GM12878 (cell line): ENCODE data around the gene ESR1. TPM values are rescaled to one million over a fixed set of nuclear protein-coding genes. Genes with fewer than 3 reads are reported as not detected.

Source experiments
- ATAC-seq: fragments of 200-7000 bp; cut with Tn5 transposase; 3 replicates; pipeline ENCODE4 v1.9.1; 2020; ENCODE audit warnings: mild to moderate bottlenecking, moderate library complexity
- BruUV-seq: library from RNA; stranded (reverse); fragments of 400-500 nt; replicated peaks from 2 replicates; lab custom pipeline; 2021; lab: Mats Ljungman, UMichigan
- CTCF ChIA-PET: fragments of 300-600 bp; sonication (Branson Sonifier 250); formaldehyde crosslinking; extraction: SDS; loops from one replicate; lab custom pipeline; 2021; ENCODE audit warnings: inconsistent platforms; lab: Yijun Ruan, JAX
- POLR2A ChIA-PET: fragments of 350-600 bp; formaldehyde crosslinking; extraction: SDS; loops from one replicate; lab custom pipeline; 2021; ENCODE audit warnings: inconsistent platforms; lab: Charles Lee
- RAD21 ChIA-PET: fragments of 300-600 bp; sonication (Branson Sonifier 250); formaldehyde crosslinking; loops from one replicate; lab custom pipeline; 2023; ENCODE audit warnings: antibody characterized with exemption; ENCODE audit not compliant: unreplicated experiment; lab: Charles Lee
- SMC1A ChIA-PET: fragments of 300-600 bp; sonication (Branson Sonifier 250); formaldehyde crosslinking; loops from one replicate; lab custom pipeline; 2023; ENCODE audit not compliant: unreplicated experiment, uncharacterized antibody; lab: Charles Lee
- DNase-seq: peaks from one replicate; pipeline ENCODE4 v3.0.0-alpha.2; 2011; ENCODE audit warnings: low read depth, low spot score
- FAIRE-seq: peaks from 3 replicates; lab custom pipeline; 2011; peaks lifted over from hg19 to GRCh38; lab: Jason Lieb, UNC
- H2AFZ ChIP-seq: 2 replicates; pipeline ENCODE4 v1.6.0; 2011; ENCODE audit warnings: low read depth, low read length, control low read depth; ENCODE audit not compliant: control insufficient read depth
- H3K27ac ChIP-seq: 2 replicates; pipeline ENCODE4 v1.5.1; 2011; ENCODE audit warnings: control low read depth; ENCODE audit not compliant: control insufficient read depth, insufficient read depth
- H3K27me3 ChIP-seq, 2 experiments: replicated peaks in 1 of 2; 2 replicates each; pipeline versions ENCODE4 v1.6.0 to v1.6.1; 2011; ENCODE audit warnings: low read length in 1 of 2; ENCODE audit not compliant: control insufficient read depth in 2 of 2, insufficient read depth in 2 of 2
- H3K36me3 ChIP-seq, 2 experiments: 2 replicates each; pipeline ENCODE4 v1.5.1; 2011; ENCODE audit warnings: low read length in 1 of 2; ENCODE audit not compliant: control insufficient read depth in 2 of 2, insufficient read depth in 2 of 2
- H3K4me1 ChIP-seq: 2 replicates; pipeline ENCODE4 v1.6.1; 2011; ENCODE audit warnings: mild to moderate bottlenecking, low read length, moderate library complexity, mixed read lengths; ENCODE audit not compliant: control insufficient read depth, insufficient read depth
- H3K4me2 ChIP-seq: 2 replicates; pipeline ENCODE4 v1.6.0; 2011; ENCODE audit warnings: control low read depth; ENCODE audit not compliant: control insufficient read depth, insufficient read depth
- H3K4me3 ChIP-seq: fragments of 200-600 bp; sonication (generic); 2 replicates; pipeline ENCODE4 v1.5.1; 2016
- H3K79me2 ChIP-seq: 2 replicates; pipeline ENCODE4 v1.6.0; 2011; ENCODE audit warnings: low read length; ENCODE audit not compliant: control insufficient read depth, insufficient read depth
- H3K9ac ChIP-seq: 2 replicates; pipeline ENCODE4 v1.8.0; 2011; ENCODE audit warnings: low read length, control low read depth, mixed read lengths; ENCODE audit not compliant: control insufficient read depth, insufficient read depth
- H3K9me3 ChIP-seq: replicated peaks from 3 replicates; pipeline ENCODE4 v1.5.1; 2011; ENCODE audit warnings: mild to moderate bottlenecking, low read length; ENCODE audit not compliant: control insufficient read depth, insufficient read depth
- H4K20me1 ChIP-seq: 2 replicates; pipeline ENCODE4 v1.6.0; 2011; ENCODE audit not compliant: control insufficient read depth, insufficient read depth
- BCL11A ChIP-seq: IDR thresholded peaks from 2 replicates; pipeline ENCODE4 v1.6.1; 2011; ENCODE audit warnings: low read depth, low read length
- CBFB ChIP-seq: IDR thresholded peaks from 2 replicates; pipeline ENCODE4 v1.6.1; 2016; ENCODE audit warnings: antibody characterized with exemption, low read depth
- CHD1 ChIP-seq: IDR thresholded peaks from 2 replicates; pipeline ENCODE4 v1.6.1; 2012; ENCODE audit warnings: low read depth, low read length, improper control_type of control experiment
- DPF2 ChIP-seq: fragments of 450-650 bp; IDR thresholded peaks from 2 replicates; pipeline ENCODE4 v1.6.1; 2017; ENCODE audit warnings: mild to moderate bottlenecking
- EGR1 ChIP-seq, 2 experiments: IDR thresholded peaks; 1 replicate in 1 of 2; 2 replicates in 1 of 2; pipeline ENCODE4 v1.6.1; 2011 to 2012; ENCODE audit warnings: low read depth in 2 of 2, low read length in 2 of 2, borderline replicate concordance in 1 of 2, mild to moderate bottlenecking in 1 of 2, moderate library complexity in 1 of 2
- ELK1 ChIP-seq: IDR thresholded peaks from 2 replicates; pipeline ENCODE4 v1.6.1; 2012; ENCODE audit warnings: low read depth, low read length, improper control_type of control experiment
- NKRF ChIP-seq: fragments of 450-650 bp; conservative IDR thresholded peaks from 2 replicates; pipeline ENCODE4 v1.6.1; 2017; ENCODE audit warnings: mild to moderate bottlenecking, moderate library complexity
- RB1 ChIP-seq: fragments of 450-650 bp; formaldehyde crosslinking; IDR thresholded peaks from 2 replicates; pipeline ENCODE4 v1.6.1; 2017; ENCODE audit warnings: mild to moderate bottlenecking, borderline replicate concordance
- SP1 ChIP-seq: IDR thresholded peaks from one replicate; pipeline ENCODE4 v1.6.1; 2011; ENCODE audit warnings: low read depth, low read length
- SPI1 ChIP-seq: IDR thresholded peaks from 2 replicates; pipeline ENCODE4 v1.6.1; 2011; ENCODE audit warnings: low read depth, mild to moderate bottlenecking, low read length, moderate library complexity, borderline replicate concordance; ENCODE audit not compliant: insufficient read depth
- SUZ12 ChIP-seq: fragments of 200-600 bp; sonication (generic); IDR thresholded peaks from one replicate; pipeline ENCODE4 v1.6.1; 2018; ENCODE audit warnings: antibody characterized with exemption, mild to moderate bottlenecking; ENCODE audit not compliant: unreplicated experiment
- USF2 ChIP-seq: IDR thresholded peaks from 2 replicates; pipeline ENCODE4 v1.6.1; 2011; ENCODE audit warnings: low read depth, low read length, improper control_type of control experiment, borderline replicate concordance
- ZBTB11 ChIP-seq: fragments of 450-650 bp; formaldehyde crosslinking; IDR thresholded peaks from 2 replicates; pipeline ENCODE4 v1.5.0; 2022; ENCODE audit warnings: mild to moderate bottlenecking, missing genetic modification characterization
- WGBS: methylation state at CpG from one replicate; pipeline ENCODE4 v1.1.6; 2016; ENCODE audit warnings: low lambda C conversion rate; ENCODE audit not compliant: insufficient replicate concordance, insufficient coverage; ENCODE audit errors: missing lambda C conversion rate; 5-methylcytosine and 5-hydroxymethylcytosine counted together
- in situ Hi-C: fragments of 300-500 bp; cut with MboI; formaldehyde crosslinking; loops from 9 replicates; pipeline ENCODE4 v1.14.3; 2018; ENCODE audit warnings: mixed read lengths
- intact Hi-C: fragments of 100-400 bp; cut with micrococcal nuclease; formaldehyde crosslinking; loops from one replicate; pipeline ENCODE4 v1.14.2; 2022; ENCODE audit not compliant: unreplicated experiment
- polyA plus RNA-seq, 11 experiments: library from polyadenylated mRNA; depleted of rRNA in 4 of 11; unstranded in 6 of 11; stranded (reverse) in 5 of 11; fragments of >200 nt; fragmentation: Nextera tagmentation in 4 of 11; fragmentation: Illumina TruSeq in 1 of 11; extraction: Ambion mirVana in 4 of 11; extraction: Trizol in 1 of 11; gene quantifications; 1 replicate in 1 of 11; 2 replicates in 10 of 11; pipeline versions ENCODE4 v1.2.1 to v1.2.3, GENCODE V29; 2011 to 2016; ENCODE audit warnings: inconsistent platforms in 2 of 11, missing spikeins in 2 of 11, low read depth in 1 of 11
- total RNA-seq, 4 experiments: library from RNA; depleted of rRNA in 3 of 4; stranded (reverse); fragments of >200 nt in 3 of 4; fragmentation: Illumina TruSeq in 1 of 4; extraction: Trizol in 1 of 4; gene quantifications; 2 replicates each; pipeline versions ENCODE4 v1.2.1 to v1.2.3, GENCODE V29; 2013 to 2021

The ESR1 gene
- total and polyA plus RNA-seq, 10 of the 15 experiments (the other 5 are each of a cell fraction or from before 2014, with no cell fraction given) = 0.03 to 0.51 (median 0.21) TPM; not detected in 4

- RAD21 ChIA-PET = no interaction called here
- Histone ChIP-seq H3K36me3 (no peaks in the 10 kb centered on the region), H3K27me3 (no peaks in the 10 kb centered on the region), H3K79me2 (no peaks in the 10 kb centered on the region), H4K20me1 (no peaks in the 10 kb centered on the region)
- SMC1A ChIA-PET = no interaction called here
- intact Hi-C loops = no loop called here
- no peak for TF ChIP-seq SUZ12
- TF ChIP-seq RB1 = no peak
- no peak for TF ChIP-seq USF2
- no peak for TF ChIP-seq CHD1
- TF ChIP-seq EGR1 (IDR thresholded peaks at IDR 0.05; ENCODE audit: borderline replicate concordance in 1 of 2, low read depth in 2 of 2, low read length in 2 of 2) = no peak
- no peak for TF ChIP-seq NKRF
- TF ChIP-seq ZBTB11 = no peak
- no peak for TF ChIP-seq ELK1
- TF ChIP-seq SP1 = no peak
- no peak for TF ChIP-seq CBFB
- TF ChIP-seq BCL11A = no peak
- TF ChIP-seq DPF2 = no peak
- TF ChIP-seq SPI1 = no peak
- TF ChIP-seq, all 136 proteins: peak for 0
- Histone ChIP-seq H3K9me3 (no peaks in the 10 kb centered on the region), H3K4me3 (no peak overlapping the region), H3K9ac (no peak overlapping the region), H2AFZ (no peak overlapping the region), H3K4me1 (no peaks in the 10 kb centered on the region), H3K4me2 (no peak overlapping the region), H3K27ac (no peak overlapping the region)
- DNase-seq (no peak), FAIRE-seq (no peak), ATAC-seq (no peak)
- BruUV-seq = no TSS peak
- in situ Hi-C loops = no loop called here
- CTCF ChIA-PET = no interaction called here
- POLR2A ChIA-PET = no interaction called here
- WGBS = 60% methylated on average over 5 of the region's 5 CpGs
Measured at GRCh38 chr6:151850479-151851003, 43.1 kb downstream of the ESR1 start.
